CD4-positive, alpha-beta T cell treated with Interferon gamma for 1 hour (primary cell): ENCODE results near the gene OR2B3.
"Not testable (repeated sequence)": the region's sequence is repeated elsewhere in the genome, so short reads cannot be mapped to it uniquely, and the experiment has no call there.

ENCODE experiments used
- DNase-seq: peaks from one replicate; pipeline ENCODE4 v3.0.0-alpha.2; 2020

OR2B3 gene, protein sequence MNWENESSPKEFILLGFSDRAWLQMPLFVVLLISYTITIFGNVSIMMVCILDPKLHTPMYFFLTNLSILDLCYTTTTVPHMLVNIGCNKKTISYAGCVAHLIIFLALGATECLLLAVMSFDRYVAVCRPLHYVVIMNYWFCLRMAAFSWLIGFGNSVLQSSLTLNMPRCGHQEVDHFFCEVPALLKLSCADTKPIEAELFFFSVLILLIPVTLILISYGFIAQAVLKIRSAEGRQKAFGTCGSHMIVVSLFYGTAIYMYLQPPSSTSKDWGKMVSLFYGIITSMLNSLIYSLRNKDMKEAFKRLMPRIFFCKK

DNA sequence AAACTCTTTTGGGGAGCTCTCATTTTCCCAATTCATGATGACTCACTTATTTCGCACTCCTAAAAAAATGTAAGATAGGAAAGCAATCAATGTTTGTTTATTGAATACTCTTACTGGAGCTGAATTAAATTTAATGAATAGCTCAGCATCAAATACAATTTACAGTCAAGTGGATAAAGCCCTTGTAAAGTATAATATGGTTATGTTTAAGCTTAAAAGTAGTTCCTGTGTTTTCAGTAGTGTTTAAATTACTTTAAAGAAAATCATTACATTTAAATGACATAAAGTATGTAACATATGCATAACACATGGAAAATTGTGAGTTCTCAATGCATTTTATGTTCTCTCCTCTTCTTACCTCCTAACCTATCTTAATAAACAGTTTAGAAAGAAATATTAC, at the start of gene OR2B3:
OR2B3 (minus strand) TSS at position 101 of the 400 bp plus-strand sequence; CDS start at position 36, 65 bp downstream.
- no peak for DNase-seq

DNA sequence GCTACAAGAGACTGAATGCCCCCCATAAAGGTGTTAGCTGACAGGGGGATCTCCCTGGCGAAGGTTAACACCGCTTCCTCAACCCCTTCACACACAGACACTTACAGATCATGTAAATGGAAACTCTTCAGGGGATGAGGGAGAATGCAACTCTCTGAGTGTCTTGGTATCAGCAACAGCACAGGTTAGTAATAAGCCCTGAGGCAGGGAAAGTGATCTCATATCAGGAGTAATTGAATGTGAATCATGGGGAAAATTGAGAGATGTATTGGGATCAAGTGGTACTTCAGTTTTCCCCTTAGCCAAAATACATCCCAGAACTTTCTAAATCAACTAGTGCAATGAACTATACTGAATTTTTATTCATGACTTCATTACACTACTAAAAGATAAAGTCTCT, 44.6 kb upstream of the OR2B3 start:
- no peak for DNase-seq

DNA sequence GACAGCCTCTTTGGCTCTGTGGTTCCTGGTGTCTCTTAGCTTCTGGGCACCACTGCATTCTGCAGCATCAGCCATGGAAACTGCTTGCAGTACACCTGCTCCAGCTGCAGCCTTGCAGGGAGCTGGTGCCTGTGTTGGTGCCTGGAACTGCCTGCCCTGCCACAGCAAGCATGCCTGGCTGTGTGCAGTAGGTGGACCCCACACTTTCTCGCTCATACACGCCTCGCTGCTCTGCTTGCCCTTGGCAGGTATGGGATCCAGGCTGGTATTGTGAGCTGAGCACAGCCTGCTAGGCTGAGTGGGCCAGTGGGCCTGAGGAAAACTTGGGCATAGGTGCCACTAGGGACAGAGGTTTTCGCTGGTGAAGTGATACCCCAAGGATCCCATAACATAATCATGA, 43.5 kb upstream of the OR2B3 start:
- peak; percentile 0 for DNase-seq

DNA sequence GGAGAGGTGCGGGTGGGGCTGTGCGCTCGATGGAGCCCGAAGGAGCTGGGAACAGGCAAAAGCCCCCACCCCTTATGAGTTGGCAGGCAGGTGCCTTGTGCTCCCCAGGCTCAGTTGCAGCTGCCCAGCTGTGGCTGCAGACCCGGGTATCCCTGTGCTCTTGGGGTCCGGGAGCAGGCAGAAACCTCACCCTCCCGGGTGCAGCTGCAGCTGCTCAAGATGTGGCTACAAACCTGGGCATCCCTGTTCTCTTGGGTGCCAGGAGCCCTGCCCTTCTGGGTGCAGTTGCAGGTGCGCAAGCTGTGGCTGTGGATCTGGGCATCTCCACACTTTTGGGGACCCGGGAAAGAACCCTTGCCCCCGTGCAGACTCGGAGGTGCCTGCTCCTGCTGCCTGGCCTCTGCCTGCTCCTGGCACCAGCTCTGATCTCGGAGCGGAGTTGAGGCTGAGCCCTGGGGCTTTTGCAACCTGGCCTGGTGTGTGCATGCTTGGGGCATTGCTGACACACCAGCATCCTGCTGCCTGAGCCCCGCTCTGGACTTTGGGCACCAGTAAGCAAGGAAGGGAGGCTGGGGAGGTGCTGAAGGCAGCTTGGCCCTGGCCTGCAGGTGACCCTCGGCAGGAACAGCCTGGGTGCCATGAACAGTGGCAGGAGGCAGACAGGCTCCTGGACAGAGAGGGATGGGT, 42.4 kb upstream of the OR2B3 start:
- no peak for DNase-seq

DNA sequence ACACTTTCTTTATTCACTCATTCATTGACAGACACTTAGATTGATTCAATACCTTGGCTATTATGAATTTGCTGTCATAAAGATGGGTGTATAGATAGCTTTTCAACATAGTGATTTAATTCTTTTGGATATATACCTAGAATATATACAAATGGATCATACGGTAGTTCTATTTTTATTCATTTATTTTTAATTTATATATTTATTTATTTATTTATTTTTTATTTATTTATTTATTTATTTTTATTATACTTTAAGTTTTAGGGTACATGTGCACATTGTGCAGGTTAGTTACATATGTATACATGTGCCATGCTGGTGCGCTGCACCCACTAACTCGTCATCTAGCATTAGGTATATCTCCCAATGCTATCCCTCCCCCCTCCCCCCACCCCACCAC, 27.9 kb upstream of the OR2B3 start:
- DNase-seq: not testable (repeated sequence)

DNA sequence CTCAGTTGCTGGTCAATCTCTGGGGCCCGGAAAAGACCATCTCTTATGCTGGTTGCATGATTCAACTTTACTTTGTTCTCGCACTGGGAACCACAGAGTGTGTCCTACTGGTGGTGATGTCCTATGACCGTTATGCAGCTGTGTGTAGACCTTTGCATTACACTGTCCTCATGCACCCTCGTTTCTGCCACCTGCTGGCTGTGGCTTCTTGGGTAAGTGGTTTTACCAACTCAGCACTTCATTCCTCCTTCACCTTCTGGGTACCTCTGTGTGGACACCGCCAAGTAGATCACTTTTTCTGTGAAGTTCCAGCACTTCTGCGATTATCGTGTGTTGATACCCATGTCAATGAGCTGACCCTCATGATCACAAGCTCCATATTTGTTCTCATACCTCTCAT, 25.0 kb upstream of the OR2B3 start:
- no peak for DNase-seq

DNA sequence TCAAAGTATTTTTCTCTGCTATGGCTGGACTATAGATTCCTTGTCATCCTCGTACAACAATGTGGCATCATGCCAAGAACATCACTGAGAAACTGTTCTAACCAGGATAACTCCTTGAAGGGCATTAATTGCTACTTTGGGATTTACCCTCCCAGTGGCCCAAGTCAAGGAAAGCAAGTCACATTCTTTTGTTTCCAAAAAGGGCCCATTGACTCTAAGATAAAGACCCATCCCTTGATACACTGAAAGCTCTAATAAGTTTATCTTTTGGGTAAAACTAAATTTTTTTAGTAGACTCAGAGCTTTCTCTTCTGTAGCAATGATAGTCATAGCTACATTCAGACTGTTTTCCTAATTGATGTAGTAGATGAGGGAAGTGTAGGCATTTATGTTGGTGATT, 20.6 kb upstream of the OR2B3 start, which contains the start of gene OR2J3:
OR2J3 (plus strand) TSS at position 301 of the 400 bp plus-strand sequence. CDS start 3,833 bp downstream, outside the sequence.
- DNase-seq: no peak

DNA sequence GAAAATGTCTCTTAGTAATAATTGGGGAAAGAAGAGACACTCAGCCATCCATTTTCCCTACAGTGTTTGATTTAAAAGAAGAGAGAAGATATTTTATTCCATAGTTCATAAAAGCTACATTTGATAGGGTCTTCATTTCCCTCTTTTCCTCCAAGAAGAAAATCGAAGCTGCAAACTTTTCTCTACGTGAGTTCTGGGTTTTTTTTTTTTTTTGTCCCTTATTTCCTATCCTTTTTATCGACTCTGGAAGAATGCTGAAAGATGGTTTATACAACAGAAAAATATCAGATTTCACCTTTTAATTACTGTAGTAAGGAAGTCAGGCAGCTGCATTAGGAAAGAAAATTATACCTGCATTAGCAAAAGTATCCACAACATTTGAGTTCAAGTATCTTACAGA, 12.1 kb upstream of the OR2B3 start, which contains the start of gene OR2J1:
OR2J1 (plus strand) TSS at position 301 of the 400 bp plus-strand sequence. CDS start 1,453 bp downstream, outside the sequence.
- DNase-seq: no peak

DNA sequence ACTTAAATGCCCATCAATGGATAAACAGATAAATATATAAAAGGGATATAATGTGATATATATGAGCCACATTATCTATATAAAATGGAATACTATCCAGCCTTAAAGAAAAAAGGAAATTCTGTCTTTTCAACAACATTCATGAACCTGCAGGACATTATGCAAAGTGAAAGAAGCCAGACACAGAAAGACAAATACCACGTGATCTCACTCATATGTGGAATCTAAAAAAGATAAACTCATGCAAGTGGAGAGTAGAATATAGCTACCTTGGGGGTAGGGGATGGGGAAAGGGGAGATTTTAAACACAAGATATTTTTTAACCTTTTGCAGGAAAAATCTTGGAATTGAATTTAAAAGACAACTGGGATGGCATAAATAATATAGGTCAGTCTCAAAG, 10.7 kb upstream of the OR2B3 start:
- DNase-seq: no peak

DNA sequence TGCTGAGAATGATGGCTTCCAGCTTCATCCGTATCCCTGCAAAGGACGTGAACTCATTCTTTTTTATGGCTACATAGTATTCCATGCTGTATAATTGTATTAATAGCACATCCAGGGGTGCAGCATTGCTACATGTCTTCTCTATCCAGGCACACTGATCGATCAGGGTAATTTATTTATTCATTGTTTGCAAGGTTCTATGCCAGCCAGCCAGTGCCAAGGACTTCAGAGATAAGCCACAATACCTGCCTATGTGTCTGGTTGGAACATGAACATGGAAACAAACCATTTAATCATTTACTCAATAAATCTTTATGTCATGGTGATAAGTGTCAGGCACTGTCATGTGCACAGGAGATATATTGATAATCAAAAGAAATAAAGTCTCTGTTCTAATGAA, 5.8 kb upstream of the OR2B3 start:
- no peak for DNase-seq

DNA sequence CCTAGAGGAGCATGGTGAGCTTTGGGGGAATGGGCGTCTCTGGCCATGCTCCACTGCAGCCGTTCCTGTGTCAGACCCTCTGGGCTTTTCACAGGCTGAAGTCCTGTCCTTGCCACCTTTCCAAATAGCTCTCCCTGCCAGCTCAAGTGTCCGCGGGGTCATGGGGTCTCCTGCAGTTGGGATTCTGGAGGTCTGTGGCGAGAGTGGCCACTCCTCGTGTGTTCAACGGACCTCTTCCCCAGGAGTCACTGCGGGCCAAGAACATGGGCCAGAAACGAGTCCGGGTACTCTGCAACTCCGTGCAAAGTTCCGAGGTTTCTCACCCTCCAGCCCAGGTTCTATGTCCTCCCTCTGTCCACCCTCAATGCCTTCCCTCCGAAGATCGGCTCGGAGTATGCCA, 4.7 kb downstream of the OR2B3 start:
- no peak for DNase-seq

DNA sequence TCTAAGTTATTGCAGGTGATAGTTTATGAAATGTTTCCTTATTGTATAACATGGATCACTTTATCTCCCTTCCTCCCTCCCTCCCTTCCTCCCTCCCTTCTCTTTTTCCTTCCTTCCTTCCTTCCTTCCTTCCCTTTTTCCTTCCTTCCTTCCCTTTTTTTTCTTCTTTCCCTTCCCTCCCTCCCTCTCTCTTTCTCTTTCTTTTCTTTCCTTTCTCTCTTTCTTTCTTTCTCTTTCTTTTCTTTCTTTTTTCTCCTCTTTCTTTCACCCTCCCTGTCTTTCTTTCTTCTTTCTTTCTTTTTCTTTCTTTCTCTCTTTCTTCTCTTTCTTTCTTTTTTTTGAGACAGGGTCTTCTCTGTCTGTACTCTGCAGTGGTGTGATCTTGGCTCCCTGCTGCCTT, 5.8 kb downstream of the OR2B3 start:
- no peak for DNase-seq

DNA sequence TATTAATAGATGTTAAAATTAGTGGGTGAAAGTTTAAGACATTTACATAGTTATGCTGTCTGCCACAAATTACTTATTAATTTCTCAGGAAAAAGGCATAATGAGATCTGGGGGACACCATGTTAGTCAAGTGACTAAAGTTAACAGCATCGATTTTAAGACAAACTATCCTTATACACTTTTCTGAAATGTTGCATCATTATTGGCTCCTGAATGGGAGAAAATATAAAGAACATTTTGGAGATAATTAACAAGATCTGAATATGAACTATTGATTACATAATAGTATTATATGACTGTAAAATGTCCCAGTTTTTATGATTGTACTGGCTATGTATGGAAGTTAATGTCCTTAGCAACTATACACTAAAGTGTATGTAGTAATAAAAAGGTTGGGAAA, 7.9 kb downstream of the OR2B3 start:
- DNase-seq: no peak

DNA sequence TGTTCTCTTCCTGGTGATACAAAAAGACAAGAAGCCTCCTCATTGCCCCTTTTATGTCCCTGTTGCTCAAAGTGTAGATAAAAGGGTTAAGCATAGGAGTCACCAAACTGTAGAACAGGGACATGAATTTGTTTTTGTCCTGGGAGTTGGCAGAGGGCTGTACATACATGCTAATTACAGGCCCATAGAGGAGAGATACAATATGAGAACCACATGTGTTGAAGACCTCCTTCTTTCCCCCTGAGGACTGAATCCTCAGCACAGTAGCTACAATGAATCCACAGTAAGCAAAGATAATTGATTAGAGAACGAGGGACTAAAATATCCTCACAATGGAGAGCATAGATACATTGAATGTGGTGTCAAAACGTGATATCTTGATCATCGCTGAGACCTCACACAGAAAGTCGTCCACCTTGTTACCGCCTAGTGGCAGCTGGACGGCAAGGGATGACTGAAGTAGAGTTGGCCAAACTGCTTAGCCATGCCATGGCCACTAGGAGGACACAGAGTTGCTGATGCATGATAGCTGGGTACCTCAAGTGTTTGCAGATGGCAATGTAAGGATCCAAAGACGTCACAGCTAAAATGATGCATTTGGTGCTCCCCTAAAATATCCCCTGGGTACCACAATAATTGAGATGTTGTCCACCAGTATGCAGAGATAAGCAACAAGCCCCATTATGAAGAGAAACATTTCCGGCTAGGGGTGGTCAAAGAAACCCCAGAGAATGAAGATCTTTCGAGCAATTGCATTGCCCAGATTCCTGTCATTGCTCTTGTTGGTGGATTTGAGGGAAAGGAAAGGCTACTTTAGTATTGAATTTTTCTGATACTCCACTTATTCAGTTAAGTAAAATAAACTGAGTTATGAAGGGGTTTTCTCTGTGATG, 15.0 kb downstream of the OR2B3 start:
- DNase-seq: no peak

DNA sequence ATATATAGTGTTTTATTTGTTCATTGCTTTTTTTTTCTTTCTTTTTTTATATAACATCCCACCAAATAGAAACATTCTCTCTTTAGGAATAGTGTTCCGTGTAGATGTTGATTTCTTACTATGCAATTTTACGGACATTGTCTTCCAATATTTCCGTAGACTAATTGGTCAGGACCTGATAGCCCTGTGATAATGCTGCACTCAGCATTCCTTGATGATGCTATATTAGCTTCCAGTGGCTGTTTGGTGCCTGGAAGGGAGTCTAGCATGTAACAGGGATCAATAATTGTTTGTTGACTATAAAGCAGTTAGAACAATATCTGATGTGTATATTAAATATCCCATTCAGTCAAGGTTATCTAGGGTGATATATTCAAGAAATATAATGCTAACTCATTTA, 35.4 kb downstream of the OR2B3 start:
- DNase-seq: no peak

DNA sequence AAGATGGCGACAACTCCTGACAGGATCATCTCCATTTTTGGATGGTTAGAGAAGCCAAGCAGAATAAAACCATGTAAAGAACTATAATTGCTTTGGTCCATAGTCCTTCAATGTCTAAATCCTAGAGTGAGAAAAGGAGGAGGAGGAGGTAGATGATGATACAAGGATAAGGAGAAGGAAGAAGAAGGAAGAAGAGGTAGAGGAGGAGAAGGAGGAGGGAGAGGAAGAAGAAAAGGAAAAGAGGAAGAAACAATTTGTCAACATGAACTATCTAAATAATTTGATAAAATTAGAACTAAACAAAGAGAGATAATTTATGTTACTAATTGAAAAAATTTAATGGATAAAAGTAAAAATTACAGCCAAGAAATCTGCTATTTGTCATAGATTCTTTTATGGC, 42.0 kb downstream of the OR2B3 start, which contains the start of gene OR2W1:
OR2W1 (minus strand) TSS at position 101 of the 400 bp plus-strand sequence; CDS start at position 101, 0 bp downstream.
- no peak for DNase-seq
